Mammary epithelial cell (primary cell): ENCODE measurements around the gene WASHC3.
"Not testable (repeated sequence)": the region's sequence is repeated elsewhere in the genome, so short reads cannot be mapped to it uniquely, and the experiment has no call there.

Experiments used
- CTCF ChIP-seq, 2 donors: IDR thresholded peaks in 1 of 2; conservative IDR thresholded peaks in 1 of 2; 2 replicates each; pipeline ENCODE4 v1.5.1; 2011 to 2012; ENCODE audit warnings: inconsistent platforms in 2 of 2, low read length in 2 of 2, mild to moderate bottlenecking in 2 of 2, control low read depth in 1 of 2, low read depth in 1 of 2; ENCODE audit not compliant: insufficient read depth in 1 of 2; ENCODE audit errors: extremely low read depth in 1 of 2
- EZH2 ChIP-seq: IDR thresholded peaks from 2 replicates; pipeline ENCODE4 v1.6.1; 2012; ENCODE audit warnings: low read length, inconsistent platforms, borderline replicate concordance

- TF ChIP-seq CTCF (conservative IDR thresholded peaks at IDR 0.05 in 1 of 2, IDR thresholded peaks at IDR 0.05 in 1 of 2; ENCODE audit: extremely low read depth in 1 of 2, insufficient read depth in 1 of 2, low read depth in 1 of 2, low read length in 2 of 2); EZH2: not testable (repeated sequence)
These were observed 27.5 kb upstream of the WASHC3 start for GRCh38 chr12:102089228-102089835.
